Sigmoid colon (tissue), 3 donors: ENCODE measurements around the gene AK8.

Experiments used
- POLR2A ChIP-seq, 2 donors: fragments of 450-650 bp; IDR thresholded peaks; one replicate each; pipeline ENCODE4 v1.6.1; 2016; ENCODE audit warnings: antibody characterized with exemption in 2 of 2, mild to moderate bottlenecking in 2 of 2, moderate library complexity in 2 of 2
- TF ChIP-seq, protein P1 (sequence below), 4 experiments: fragments of 450-650 bp in 3 of 4; fragments of 200-600 bp in 1 of 4; IDR thresholded peaks; one replicate each; pipeline ENCODE4 v1.5.1; 2016 to 2019; ENCODE audit warnings: antibody characterized with exemption in 4 of 4, mild to moderate bottlenecking in 3 of 4, moderate library complexity in 2 of 4

DNA sequence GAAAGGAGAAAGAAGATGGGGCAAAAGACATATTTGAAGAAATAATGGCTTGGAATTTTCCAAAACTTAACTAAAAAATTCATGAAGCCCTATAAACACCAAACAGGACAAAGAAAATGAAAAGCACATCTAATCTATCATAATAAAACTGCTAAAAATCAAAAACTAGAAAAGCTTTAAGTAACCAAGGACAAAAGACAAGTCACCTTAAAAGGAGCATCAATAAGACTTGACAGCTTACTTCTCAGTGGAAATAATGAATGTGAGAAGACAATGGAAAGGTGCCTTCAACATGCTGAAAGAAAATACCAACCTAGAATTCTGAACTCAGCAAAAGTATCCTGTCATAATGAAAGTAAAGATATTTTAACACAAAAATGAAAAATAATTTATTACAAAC is 180.9 kb downstream of the AK8 start:
- TF ChIP-seq, protein P1, sequence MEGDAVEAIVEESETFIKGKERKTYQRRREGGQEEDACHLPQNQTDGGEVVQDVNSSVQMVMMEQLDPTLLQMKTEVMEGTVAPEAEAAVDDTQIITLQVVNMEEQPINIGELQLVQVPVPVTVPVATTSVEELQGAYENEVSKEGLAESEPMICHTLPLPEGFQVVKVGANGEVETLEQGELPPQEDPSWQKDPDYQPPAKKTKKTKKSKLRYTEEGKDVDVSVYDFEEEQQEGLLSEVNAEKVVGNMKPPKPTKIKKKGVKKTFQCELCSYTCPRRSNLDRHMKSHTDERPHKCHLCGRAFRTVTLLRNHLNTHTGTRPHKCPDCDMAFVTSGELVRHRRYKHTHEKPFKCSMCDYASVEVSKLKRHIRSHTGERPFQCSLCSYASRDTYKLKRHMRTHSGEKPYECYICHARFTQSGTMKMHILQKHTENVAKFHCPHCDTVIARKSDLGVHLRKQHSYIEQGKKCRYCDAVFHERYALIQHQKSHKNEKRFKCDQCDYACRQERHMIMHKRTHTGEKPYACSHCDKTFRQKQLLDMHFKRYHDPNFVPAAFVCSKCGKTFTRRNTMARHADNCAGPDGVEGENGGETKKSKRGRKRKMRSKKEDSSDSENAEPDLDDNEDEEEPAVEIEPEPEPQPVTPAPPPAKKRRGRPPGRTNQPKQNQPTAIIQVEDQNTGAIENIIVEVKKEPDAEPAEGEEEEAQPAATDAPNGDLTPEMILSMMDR (IDR thresholded peaks at IDR 0.05) = no peak
- no peak for TF ChIP-seq POLR2A (IDR thresholded peaks at IDR 0.05)
